PC-3 (cell line): ENCODE results near the gene PSMD14. TPM values are rescaled to one million over a fixed set of nuclear protein-coding genes. Genes with fewer than 3 reads are reported as not detected.

Experiments used
- ATAC-seq: fragments of 200-7000 bp; cut with Tn5 transposase; 2 replicates; pipeline ENCODE4 v1.9.1; 2020; ENCODE audit warnings: mild to moderate bottlenecking, moderate library complexity
- BruUV-seq: library from RNA; stranded (reverse); fragments of 400-500 nt; replicated peaks from 2 replicates; lab custom pipeline; 2021; lab: Mats Ljungman, UMichigan
- CTCF ChIA-PET: fragments of 300-600 bp; sonication (Branson Sonifier 250); formaldehyde crosslinking; loops from one replicate; lab custom pipeline; 2022; ENCODE audit warnings: antibody characterized with exemption; lab: Charles Lee
- POLR2A ChIA-PET: fragments of 300-600 bp; sonication (Branson Sonifier 250); formaldehyde crosslinking; loops from one replicate; lab custom pipeline; 2022; ENCODE audit warnings: antibody characterized with exemption; ENCODE audit not compliant: unreplicated experiment; lab: Charles Lee
- DNase-seq: peaks from one replicate; pipeline ENCODE4 v3.0.0-alpha.2; 2015
- H2AFZ ChIP-seq: fragments of 300-600 bp; sonication (generic); 2 replicates; pipeline ENCODE4 v1.6.0; 2016; ENCODE audit warnings: antibody characterized with exemption, low read length
- H3F3A ChIP-seq: fragments of 300-600 bp; sonication (generic); one replicate; pipeline ENCODE4 v1.6.0; 2017; ENCODE audit warnings: antibody characterized with exemption, low read length, control low read depth, mild to moderate bottlenecking; ENCODE audit not compliant: unreplicated experiment
- H3K27ac ChIP-seq: fragments of 300-600 bp; sonication (generic); 2 replicates; pipeline ENCODE4 v1.5.1; 2016; ENCODE audit warnings: mild to moderate bottlenecking, low read length
- H3K27me3 ChIP-seq: fragments of 300-600 bp; sonication (generic); 2 replicates; pipeline ENCODE4 v1.6.1; 2016; ENCODE audit warnings: low read length, mixed read lengths
- H3K36me3 ChIP-seq: fragments of 300-600 bp; sonication (generic); 2 replicates; pipeline ENCODE4 v1.6.1; 2016; ENCODE audit warnings: low read depth, mixed run types, low read length, mixed read lengths
- H3K4me1 ChIP-seq: fragments of 300-600 bp; sonication (generic); 2 replicates; pipeline ENCODE4 v1.5.1; 2016; ENCODE audit warnings: low read length; ENCODE audit not compliant: insufficient read depth
- H3K4me2 ChIP-seq: fragments of 300-600 bp; sonication (generic); 2 replicates; pipeline ENCODE4 v1.6.0; 2016; ENCODE audit warnings: low read length
- H3K4me3 ChIP-seq: fragments of 300-600 bp; sonication (generic); 2 replicates; pipeline ENCODE4 v1.5.1; 2016; ENCODE audit warnings: mild to moderate bottlenecking, low read length, mixed read lengths
- H3K79me2 ChIP-seq: fragments of 300-600 bp; sonication (generic); 2 replicates; pipeline ENCODE4 v1.6.1; 2017; ENCODE audit warnings: low read length, mixed read lengths
- H3K9ac ChIP-seq: fragments of 300-600 bp; sonication (generic); 2 replicates; pipeline ENCODE4 v1.6.0; 2016; ENCODE audit warnings: mild to moderate bottlenecking, low read length
- H3K9me2 ChIP-seq: fragments of 300-600 bp; sonication (generic); replicated peaks from 2 replicates; pipeline ENCODE4 v1.6.1; 2016; ENCODE audit warnings: mixed run types, low read length, mixed read lengths
- H3K9me3 ChIP-seq: fragments of 300-600 bp; sonication (generic); 2 replicates; pipeline ENCODE4 v1.6.1; 2016; ENCODE audit warnings: low read length, mixed read lengths
- H4K20me1 ChIP-seq: fragments of 300-600 bp; sonication (generic); 2 replicates; pipeline ENCODE4 v1.6.1; 2016; ENCODE audit warnings: low read length, mixed read lengths
- CTCF ChIP-seq: fragments of 300-600 bp; sonication (generic); conservative IDR thresholded peaks from 2 replicates; pipeline ENCODE4 v1.5.1; 2017; ENCODE audit warnings: antibody characterized with exemption, low read depth, mild to moderate bottlenecking, low read length
- EZH2 ChIP-seq: fragments of 300-600 bp; sonication (generic); IDR thresholded peaks from one replicate; pipeline ENCODE4 v1.6.1; 2017; ENCODE audit warnings: antibody characterized with exemption, mild to moderate bottlenecking, low read length; ENCODE audit not compliant: unreplicated experiment
- EZH2phosphoT487 ChIP-seq: fragments of 300-600 bp; sonication (generic); IDR thresholded peaks from 2 replicates; pipeline ENCODE4 v1.6.1; 2018; ENCODE audit warnings: mild to moderate bottlenecking, antibody characterized with exemption, low read length, borderline replicate concordance
- intact Hi-C: fragments of 100-400 bp; cut with micrococcal nuclease; formaldehyde crosslinking; loops from 2 replicates; pipeline ENCODE4 v1.9.0; 2023
- total RNA-seq: library from RNA; depleted of rRNA; stranded (reverse); fragments of >200 nt; gene quantifications from 2 replicates; pipeline ENCODE4 v1.2.3, GENCODE V29; 2014

The PSMD14 gene
- total RNA-seq, 1 experiment from 2014 or later, result 151 TPM

GRCh38 chr2:161415987-161416707, 107.9 kb downstream of the PSMD14 start, which contains the start of gene TBR1:
Gene TBR1, plus strand, starts transcription at chr2:161416297. Its CDS starts 114 bp downstream, at chr2:161416411.
- Histone ChIP-seq H3K27ac (no peak within 1 kb of the TSS), H3K27me3 (no peaks in the 10 kb centered on the region), H3K36me3 (peaks cover 6% of the 10 kb centered on the region; the same call in 1 of the 2 replicates), H3K9me3 (no peaks in the 10 kb centered on the region), H3K9ac (peak within 1 kb of the TSS; percentile 39; the same call in 1 of the 2 replicates), H3K79me2 (no peaks in the 10 kb centered on the region), H2AFZ (peak within 1 kb of the TSS; percentile 96), H4K20me1 (no peaks in the 10 kb centered on the region), H3F3A (no peaks in the 10 kb centered on the region), H3K9me2 (no peaks in the 10 kb centered on the region), H3K4me1 (peaks cover 18% of the 10 kb centered on the region), H3K4me2 (peak within 1 kb of the TSS; percentile 93), H3K4me3 (peak within 1 kb of the TSS; percentile 65)
- ChIA-PET POLR2A (no interaction called here), CTCF (no interaction called here)
- ATAC-seq (no peak), DNase-seq (no peak)
- no TSS peak for BruUV-seq
- intact Hi-C loops, result loop anchor here (2.0 to 10.0 kb wide), 3 partner anchors 107 to 529 kb away; partner anchors contain the start of gene PSMD14
- TF ChIP-seq CTCF, result no peak
- TF ChIP-seq EZH2phosphoT487, result no peak

GRCh38 chr2:161416708-161417437, 108.6 kb downstream of the PSMD14 start:
- H3K4me3 ChIP-seq, result no peak overlapping the region
- H3K27ac ChIP-seq, result no peak overlapping the region
- H3K27me3 ChIP-seq, result no peaks in the 10 kb centered on the region
- DNase-seq (no peak), ATAC-seq (no peak)
- intact Hi-C loops, result loop anchor here (10.0 kb wide), 2 partner anchors 138 to 528 kb away; no protein-coding TSS in a partner anchor
- no peaks in the 10 kb centered on the region for H4K20me1 ChIP-seq
- ChIA-PET CTCF (no interaction called here), POLR2A (no interaction called here)
- H3K4me2 ChIP-seq, result no peak overlapping the region
- no TSS peak for BruUV-seq
- peaks cover 11% of the 10 kb centered on the region for H3K4me1 ChIP-seq
- TF ChIP-seq EZH2phosphoT487, result no peak
- TF ChIP-seq EZH2, result no peak
- TF ChIP-seq CTCF, result no peak
- H3K79me2 ChIP-seq, result no peaks in the 10 kb centered on the region
- H3K9ac ChIP-seq, result no peak overlapping the region
- H3K9me2 ChIP-seq, result no peaks in the 10 kb centered on the region
- H2AFZ ChIP-seq, result no peak overlapping the region
- H3F3A ChIP-seq, result no peaks in the 10 kb centered on the region
- no peaks in the 10 kb centered on the region for H3K9me3 ChIP-seq
- no peaks in the 10 kb centered on the region for H3K36me3 ChIP-seq
